ENCODE measurements around the gene SHC3.
A peak's percentile ranks its signal among the peaks of the same experiment; 100 is the strongest.

SHC3 gene

DNA sequence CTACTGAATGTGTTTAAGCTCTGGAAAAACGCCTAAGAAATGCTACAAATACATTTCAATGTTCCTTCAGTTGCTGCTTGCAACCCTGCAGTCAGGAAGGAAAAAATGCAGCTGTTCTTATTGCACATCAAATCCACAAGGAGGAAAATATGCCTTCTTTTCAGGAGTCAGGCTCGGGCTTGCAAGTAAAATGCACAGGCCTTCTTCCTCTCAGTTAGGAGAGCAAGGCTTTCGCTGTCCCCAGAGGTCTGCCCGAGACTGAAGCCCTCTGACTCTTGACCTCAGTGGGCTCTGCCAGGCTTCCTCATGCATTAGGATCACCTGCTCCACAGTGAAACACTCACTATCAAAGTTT lies 899 bp upstream of the SHC3 start:
- peak overlapping the region; percentile 38 for H3K4me3 ChIP-seq (ENCODE audit: low read depth, low read length)
- DNase-seq (ENCODE audit: low read depth) = no peak
- in situ Hi-C loops (cut with HindIII; ENCODE audit: low sequenced_read_pairs) = loop anchor here (5.0 kb wide), 1 partner anchor 103 kb away; no protein-coding TSS in a partner anchor
- TF ChIP-seq, protein P1, sequence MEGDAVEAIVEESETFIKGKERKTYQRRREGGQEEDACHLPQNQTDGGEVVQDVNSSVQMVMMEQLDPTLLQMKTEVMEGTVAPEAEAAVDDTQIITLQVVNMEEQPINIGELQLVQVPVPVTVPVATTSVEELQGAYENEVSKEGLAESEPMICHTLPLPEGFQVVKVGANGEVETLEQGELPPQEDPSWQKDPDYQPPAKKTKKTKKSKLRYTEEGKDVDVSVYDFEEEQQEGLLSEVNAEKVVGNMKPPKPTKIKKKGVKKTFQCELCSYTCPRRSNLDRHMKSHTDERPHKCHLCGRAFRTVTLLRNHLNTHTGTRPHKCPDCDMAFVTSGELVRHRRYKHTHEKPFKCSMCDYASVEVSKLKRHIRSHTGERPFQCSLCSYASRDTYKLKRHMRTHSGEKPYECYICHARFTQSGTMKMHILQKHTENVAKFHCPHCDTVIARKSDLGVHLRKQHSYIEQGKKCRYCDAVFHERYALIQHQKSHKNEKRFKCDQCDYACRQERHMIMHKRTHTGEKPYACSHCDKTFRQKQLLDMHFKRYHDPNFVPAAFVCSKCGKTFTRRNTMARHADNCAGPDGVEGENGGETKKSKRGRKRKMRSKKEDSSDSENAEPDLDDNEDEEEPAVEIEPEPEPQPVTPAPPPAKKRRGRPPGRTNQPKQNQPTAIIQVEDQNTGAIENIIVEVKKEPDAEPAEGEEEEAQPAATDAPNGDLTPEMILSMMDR (IDR thresholded peaks at IDR 0.05; ENCODE audit: low read depth, low read length, missing control alignments) = no peak

DNA sequence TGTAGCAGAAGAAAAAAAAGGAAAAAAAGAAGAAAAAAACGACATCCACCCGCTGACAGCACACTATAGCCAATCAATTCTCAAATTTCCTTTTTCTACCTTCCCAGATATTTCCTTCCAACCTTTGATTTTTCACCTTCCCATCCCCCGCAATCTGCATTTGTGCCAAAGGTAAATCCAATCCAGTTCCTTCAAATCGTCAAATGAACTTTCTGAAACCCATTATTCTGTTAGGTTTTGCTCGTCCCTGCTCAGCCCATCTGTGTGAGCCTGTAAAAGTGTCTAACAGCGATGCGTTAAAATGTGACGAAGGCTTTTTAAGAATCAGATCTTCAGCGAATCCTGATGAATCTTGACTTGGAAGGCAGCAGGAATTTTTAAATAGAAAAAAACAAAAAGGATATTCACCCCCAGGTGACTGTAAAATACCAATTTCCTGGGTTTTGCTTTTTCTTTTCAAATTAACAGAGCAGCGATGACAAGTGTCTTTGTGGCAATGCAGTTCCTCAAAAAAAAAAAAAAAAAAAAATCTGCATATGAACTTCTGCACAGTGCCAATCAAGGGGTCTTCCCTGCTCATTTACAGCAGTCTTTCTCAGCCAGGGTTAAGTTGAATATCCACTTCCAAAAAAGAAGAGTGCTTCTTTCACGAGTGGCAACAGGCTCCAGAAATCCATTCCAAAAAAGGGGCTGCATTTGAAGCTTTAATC lies 367 bp upstream of the SHC3 start:
- in situ Hi-C loops (cut with HindIII; ENCODE audit: low sequenced_read_pairs) = loop anchor here (5.0 kb wide), 1 partner anchor 103 kb away; no protein-coding TSS in a partner anchor
- no peak for DNase-seq (ENCODE audit: low read depth)
- TF ChIP-seq, protein P1 (IDR thresholded peaks at IDR 0.05; ENCODE audit: low read depth, low read length, missing control alignments) = no peak
- peak overlapping the region; percentile 56 for H3K4me3 ChIP-seq (ENCODE audit: low read depth, low read length)

DNA sequence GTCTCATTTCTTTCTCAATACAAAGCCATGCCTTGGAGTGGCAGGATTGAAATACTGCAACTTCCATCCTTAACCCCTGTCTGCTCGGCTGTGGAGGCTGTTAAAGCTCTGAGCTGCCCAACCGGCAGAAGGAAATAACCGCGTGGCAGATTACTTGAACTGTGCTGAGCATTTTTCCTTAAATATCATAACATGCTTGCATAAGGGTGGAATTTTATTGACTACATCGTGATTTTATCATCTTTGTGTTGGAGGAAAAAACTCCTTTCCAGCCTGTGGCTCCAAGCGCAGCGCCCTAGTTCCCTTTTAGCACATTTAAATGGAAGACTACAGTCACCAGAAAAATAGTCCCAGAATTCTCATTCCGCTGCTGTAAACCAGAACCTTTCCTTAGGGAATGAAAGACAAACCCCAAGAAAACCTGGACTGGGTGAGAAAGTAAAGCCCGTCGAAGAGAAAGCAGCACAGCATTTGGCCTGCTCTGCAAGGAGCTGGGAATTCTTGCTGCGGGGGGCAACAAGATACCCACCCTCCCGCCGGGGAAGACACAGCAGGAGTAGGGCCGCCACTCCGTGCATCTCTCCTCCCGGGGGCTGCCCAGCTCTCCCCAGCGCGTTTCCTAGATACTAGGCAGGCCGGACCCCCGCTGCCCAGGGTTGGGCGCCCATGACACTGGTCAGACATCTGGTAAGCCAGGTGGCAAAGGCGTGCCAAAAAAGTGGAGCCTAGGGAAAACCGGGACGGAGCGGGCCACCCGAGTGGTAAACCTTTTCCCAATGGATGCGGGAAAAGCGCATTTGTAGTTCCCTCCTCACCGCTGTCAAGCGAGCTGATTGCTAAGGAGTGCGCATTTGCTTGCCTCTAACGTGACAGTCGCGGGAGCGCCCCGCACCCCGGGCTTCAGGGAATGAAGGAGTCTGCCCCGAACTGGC lies 1.3 kb downstream of the SHC3 start:
- H3K4me3 ChIP-seq (ENCODE audit: low read depth, low read length) = peak overlapping the region; percentile 56
- no peak for DNase-seq (ENCODE audit: low read depth)
- in situ Hi-C loops (cut with HindIII; ENCODE audit: low sequenced_read_pairs) = loop anchor here (5.0 kb wide), 1 partner anchor 105 kb away; no protein-coding TSS in a partner anchor
- TF ChIP-seq, protein P1 (IDR thresholded peaks at IDR 0.05; ENCODE audit: low read depth, low read length, missing control alignments) = peak; percentile 5

DNA sequence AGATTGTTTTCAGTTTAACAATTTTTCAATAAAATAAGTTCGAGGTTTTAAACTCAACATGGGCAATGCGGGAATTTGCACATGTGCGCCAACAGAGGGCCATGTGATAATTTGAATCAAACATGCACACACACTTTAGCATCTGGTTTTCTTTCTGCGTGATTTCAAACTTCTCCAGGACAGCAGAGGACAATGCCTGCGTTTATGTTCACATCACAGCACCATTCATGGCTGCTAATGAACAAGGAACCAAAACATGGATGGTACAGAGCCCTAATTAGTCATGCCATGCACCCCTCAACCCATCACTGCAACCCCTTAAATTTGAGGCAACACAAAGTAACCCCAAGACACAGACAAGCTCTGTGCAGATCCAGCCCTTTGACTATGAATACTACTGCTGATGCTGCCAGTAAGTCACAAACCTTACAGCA lies 2.8 kb downstream of the SHC3 start:
- in situ Hi-C loops (cut with HindIII; ENCODE audit: low sequenced_read_pairs) = loop anchor here (5.0 kb wide), 1 partner anchor 106 kb away; no protein-coding TSS in a partner anchor
- DNase-seq (ENCODE audit: low read depth) = no peak
- TF ChIP-seq, protein P1 (IDR thresholded peaks at IDR 0.05; ENCODE audit: low read depth, low read length, missing control alignments) = peak; percentile 16
- H3K4me3 ChIP-seq (ENCODE audit: low read depth, low read length) = peak overlapping the region; percentile 56

DNA sequence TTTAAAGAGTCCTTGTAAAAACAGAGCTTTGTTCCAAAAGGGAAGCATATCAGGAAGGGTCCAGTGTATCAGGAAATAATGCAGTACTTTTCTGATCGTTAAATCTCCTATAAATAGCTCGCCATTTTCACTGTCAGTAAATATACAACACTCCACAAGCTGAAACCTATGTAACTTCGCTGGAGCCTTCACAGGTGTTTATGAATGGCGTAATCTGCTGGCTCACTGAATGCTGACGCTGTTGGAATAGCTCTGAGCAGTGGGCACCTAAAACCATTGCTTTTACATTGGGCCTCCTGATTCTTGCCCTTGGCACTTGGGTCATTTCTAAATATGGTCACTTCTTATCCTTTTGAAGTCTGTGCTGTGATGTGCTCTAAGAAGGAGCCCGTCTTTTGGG lies 4.3 kb downstream of the SHC3 start:
- no peak overlapping the region for H3K4me3 ChIP-seq (ENCODE audit: low read depth, low read length)
- DNase-seq (ENCODE audit: low read depth) = no peak
- TF ChIP-seq, protein P1 (IDR thresholded peaks at IDR 0.05; ENCODE audit: low read depth, low read length, missing control alignments) = no peak
- in situ Hi-C loops (cut with HindIII; ENCODE audit: low sequenced_read_pairs) = no loop called here

DNA sequence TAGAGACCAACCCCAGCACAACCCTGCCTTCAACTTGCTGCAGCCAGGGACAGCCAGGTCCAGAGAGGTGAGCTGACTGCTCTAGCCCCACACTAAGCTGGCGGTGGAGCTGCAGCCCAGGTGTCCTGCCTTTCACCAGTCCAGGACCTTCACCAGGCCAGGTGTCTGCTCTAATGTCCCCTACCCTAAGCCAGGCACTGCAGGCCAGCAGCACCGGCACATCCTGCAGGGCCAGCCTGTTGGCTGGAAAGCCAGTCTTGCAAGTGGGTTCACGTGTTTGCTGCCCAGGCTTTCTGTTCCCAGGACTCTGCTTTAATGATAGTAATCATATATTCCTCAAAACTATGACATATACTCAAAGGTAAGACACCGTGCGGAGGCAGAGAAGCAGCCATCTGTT lies 5.5 kb downstream of the SHC3 start:
- H3K4me3 ChIP-seq (ENCODE audit: low read depth, low read length) = no peak overlapping the region
- no peak for DNase-seq (ENCODE audit: low read depth)
- in situ Hi-C loops (cut with HindIII; ENCODE audit: low sequenced_read_pairs) = no loop called here
- TF ChIP-seq, protein P1 (IDR thresholded peaks at IDR 0.05; ENCODE audit: low read depth, low read length, missing control alignments) = no peak

Data from astrocyte of the cerebellum (primary cell).